22Rv1 (cell line): ENCODE measurements around the gene SGCB.

Source experiments
- H3K27ac ChIP-seq: fragments of 450-650 bp; 2 replicates; pipeline ENCODE4 v1.5.1; 2017
- CTCF ChIP-seq: fragments of 450-650 bp; IDR thresholded peaks from 2 replicates; pipeline ENCODE4 v1.5.1; 2017; ENCODE audit warnings: mild to moderate bottlenecking
- ZFX ChIP-seq: fragments of 450-650 bp; IDR thresholded peaks from 2 replicates; pipeline ENCODE4 v1.6.1; 2017; ENCODE audit warnings: antibody characterized with exemption, borderline replicate concordance

The SGCB gene

GRCh38 chr4:52049266-52049665 is 11.2 kb upstream of the SGCB start:
- H3K27ac ChIP-seq: no peak overlapping the region
- no peak for TF ChIP-seq ZFX
- no peak for TF ChIP-seq CTCF

- no peak overlapping the region for H3K27ac ChIP-seq
- TF ChIP-seq ZFX (no peak), CTCF (no peak)
Observed at GRCh38 chr4:52045028-52045427, 6.9 kb upstream of the SGCB start.

GRCh38 chr4:52037689-52038102 is 403 bp downstream of the SGCB start:
- TF ChIP-seq CTCF (no peak), ZFX (no peak)
- no peak overlapping the region for H3K27ac ChIP-seq

- TF ChIP-seq CTCF (no peak), ZFX (no peak)
- no peak overlapping the region for H3K27ac ChIP-seq
Observed at GRCh38 chr4:52036886-52037530, 1.1 kb downstream of the SGCB start.

- TF ChIP-seq CTCF (no peak), ZFX (no peak)
- H3K27ac ChIP-seq: no peak overlapping the region
Observed at GRCh38 chr4:52035190-52035589, 2.9 kb downstream of the SGCB start.

- TF ChIP-seq ZFX (no peak), CTCF (no peak)
- no peak overlapping the region for H3K27ac ChIP-seq
Observed at GRCh38 chr4:52032005-52032404, 6.1 kb downstream of the SGCB start.

- TF ChIP-seq CTCF (no peak), ZFX (no peak)
Observed at GRCh38 chr4:52028970-52029369, 9.1 kb downstream of the SGCB start.

More at GRCh38 chr4:52028970-52029369, 9.1 kb downstream of the SGCB start:
- H3K27ac ChIP-seq: no peak overlapping the region
